NAMALWA (cell line): ENCODE measurements around the gene PARP11.

Experiments
- DNase-seq: peaks from one replicate; pipeline ENCODE4 v3.0.0-alpha.2; 2015; ENCODE audit warnings: low spot score

PARP11 gene, protein sequence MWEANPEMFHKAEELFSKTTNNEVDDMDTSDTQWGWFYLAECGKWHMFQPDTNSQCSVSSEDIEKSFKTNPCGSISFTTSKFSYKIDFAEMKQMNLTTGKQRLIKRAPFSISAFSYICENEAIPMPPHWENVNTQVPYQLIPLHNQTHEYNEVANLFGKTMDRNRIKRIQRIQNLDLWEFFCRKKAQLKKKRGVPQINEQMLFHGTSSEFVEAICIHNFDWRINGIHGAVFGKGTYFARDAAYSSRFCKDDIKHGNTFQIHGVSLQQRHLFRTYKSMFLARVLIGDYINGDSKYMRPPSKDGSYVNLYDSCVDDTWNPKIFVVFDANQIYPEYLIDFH

DNA sequence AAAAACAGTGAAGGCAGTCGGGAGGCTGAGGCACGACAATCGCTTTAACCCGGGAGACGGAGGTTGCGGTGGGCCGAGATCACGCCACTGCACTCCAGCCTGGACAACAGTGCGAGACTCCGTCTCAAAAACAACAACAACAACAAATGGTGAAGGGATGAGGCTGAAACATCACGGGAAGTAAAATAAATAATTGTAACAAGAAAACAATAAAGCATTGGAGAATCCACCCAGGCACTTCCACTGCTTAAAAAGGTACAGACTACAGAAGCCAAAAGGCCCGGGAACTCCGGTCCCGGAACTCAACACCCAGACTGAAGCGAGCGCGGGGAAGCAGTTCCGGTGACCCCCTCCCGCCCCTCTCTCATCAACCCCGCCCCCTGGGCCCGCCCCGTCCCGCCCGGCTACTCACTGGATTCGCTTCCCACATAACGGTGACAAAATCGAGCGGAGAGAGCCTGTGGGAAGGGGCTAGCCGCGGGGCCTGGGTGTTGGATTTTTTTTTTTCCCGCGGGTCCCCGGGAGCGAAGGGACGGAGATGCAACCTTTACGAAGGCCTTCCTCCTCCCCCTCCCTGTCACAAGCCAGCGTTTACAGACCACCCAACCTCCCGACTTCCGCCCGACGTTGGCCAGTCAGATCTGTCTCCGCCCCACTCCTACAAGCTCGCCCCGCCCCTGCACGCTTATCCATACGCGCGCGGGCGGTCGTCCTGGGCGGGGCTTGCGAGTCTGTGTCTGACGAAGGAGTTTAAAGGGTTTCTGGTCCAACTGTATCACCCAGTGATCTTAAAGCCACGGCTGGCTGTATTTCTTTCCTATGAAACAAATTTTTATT is at the start of gene PARP11:
TSS of gene PARP11 (minus strand) at position 600 of the 837 bp plus-strand sequence. CDS start at position 430, 170 bp downstream.
- peak; percentile 98 for DNase-seq

DNA sequence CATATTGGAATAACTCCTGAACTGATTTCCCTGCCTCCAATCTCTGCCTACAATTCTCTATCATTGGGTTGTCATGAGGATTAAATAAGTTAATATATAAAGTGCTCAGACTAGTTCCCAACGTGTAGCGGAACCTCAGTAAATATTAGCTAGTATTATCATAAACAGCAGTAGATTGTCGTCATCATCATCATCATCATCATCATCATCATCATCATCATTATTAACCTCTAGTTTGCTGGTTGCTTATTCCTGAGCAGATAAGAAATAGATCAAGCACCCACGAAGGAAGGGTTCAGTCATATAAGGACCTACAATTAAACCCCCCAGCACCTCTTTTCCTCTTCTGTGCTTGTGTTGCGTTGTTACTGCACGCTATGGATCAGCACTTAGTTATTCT is 48.8 kb upstream of the PARP11 start:
- DNase-seq = no peak

DNA sequence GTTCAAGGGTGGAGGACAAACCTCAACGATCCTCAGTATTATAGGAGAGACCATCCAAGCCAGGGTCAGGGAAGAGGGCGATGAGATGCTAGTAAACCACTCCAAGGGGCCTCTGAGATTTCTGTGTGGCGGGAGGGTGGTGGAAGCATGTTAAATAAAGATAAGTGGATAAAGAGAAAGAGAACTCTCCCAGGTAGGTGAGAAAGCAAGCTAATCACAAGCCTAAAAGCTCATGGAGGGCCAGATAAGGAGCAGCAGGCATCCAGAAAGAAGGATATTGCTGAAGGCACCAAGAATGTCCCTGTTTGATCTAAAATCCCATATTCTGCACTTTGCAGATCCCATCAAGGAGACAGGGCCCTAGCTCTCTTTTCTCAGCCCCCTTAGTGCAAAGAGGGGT is 48.3 kb upstream of the PARP11 start:
- DNase-seq = no peak

DNA sequence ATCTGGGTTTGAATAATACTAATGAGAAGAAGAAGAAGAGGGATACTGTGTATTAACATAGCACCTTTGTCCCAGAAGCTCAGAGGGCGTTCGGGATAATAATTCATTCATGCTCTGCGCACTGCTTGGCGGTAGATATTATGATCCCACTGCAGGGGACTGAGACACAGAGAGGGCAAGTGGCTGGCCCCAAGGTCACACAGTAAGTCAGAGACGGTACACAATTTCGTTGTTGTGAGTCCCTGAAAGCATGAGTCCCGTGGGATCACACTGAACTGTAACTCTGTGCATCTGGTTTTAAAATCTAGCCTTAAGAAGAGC is 47.9 kb upstream of the PARP11 start:
- no peak for DNase-seq

DNA sequence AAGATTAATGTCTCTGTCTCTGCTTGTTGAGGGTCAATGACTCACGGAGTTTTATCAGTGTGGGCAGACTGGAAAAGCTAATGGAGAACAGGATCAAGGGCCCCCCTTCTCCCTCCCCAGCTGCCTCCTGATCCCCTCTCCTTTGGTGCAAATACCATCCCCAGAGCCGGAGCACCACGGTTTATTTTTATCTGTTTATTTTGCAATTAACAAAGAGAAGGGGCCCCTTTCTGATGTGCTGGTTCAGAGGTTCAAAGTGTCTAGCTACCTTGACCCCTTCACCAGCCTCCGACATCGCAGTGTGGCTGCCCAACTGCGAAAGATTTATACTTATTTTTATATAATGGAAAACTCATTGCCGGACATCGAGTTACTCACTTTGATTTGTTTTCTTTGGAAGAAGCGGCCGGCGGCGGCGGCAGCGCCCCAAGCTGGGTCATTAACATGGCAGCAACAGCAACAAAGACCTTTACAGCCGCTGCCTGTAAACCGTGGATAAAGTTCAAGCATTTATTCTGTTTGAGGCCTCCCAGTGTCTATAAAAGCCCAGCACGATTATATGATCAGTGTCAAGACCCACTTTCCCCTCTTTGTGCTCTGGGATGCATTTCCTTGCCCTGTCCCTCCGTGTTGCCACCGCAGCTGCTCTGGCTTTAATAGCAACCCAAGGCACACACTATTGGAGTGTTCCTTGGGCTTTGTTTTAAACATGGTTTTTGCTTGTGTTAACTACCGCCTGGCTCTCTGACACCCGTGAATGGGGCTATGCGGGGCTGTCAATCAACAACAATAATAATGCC is 47.4 kb upstream of the PARP11 start:
- no peak for DNase-seq

DNA sequence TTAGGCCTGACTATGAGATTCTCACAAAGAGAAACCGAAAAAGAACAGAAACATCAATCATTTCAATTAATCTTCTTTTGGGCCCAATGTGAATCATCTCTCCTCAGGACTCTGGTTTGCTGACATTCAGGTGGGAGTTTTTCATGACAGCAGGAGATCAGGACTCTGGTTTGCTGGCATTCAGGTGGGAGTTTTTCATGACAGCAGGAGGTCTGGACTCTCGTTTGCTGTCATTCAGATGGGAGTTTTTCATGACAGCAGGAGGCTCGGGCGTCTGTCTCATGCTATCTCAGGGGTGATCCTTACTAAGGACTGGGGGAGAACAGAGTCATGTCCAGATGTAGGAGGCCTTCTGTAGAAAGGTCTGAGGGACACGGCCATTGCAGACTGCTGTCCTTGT is 40.1 kb upstream of the PARP11 start:
- no peak for DNase-seq

DNA sequence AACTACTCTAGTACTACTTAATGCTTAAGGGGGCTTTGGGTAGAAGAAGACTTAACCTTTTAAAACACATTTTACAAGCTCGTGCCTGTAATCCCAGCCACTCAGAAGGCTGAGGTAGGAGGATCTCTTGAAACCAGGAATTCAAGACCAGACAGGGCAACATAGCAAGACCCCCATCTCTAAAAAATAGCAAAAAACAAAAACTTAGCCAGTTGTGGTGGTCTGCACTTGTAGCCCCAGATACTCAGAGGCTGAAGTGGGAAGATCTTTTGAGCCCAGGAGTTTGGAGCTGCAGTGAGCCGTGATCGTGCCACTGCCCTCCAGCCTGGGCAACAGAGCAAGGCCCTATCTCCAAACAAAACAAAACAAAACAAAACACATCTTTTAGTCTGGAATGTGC is 39.7 kb upstream of the PARP11 start:
- no peak for DNase-seq

DNA sequence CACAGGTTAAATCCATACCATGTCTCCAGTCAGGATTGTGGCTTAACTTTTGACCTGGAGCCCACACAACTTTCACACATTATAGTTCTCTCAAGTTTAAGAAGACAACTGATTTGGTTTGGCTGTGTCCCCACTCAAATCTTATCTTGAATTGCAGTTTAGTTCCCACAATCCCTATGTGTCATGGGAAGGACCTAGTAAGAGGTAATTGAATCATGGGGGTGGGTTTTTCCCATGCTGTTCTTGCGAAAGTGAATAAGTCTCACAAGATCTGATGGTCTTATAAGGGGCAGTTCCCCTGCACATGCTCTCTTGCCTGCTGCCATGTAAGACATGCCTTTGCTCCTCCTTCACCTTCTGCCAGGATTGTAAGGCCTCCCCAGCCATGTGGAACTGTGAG is 38.2 kb upstream of the PARP11 start:
- no peak for DNase-seq

DNA sequence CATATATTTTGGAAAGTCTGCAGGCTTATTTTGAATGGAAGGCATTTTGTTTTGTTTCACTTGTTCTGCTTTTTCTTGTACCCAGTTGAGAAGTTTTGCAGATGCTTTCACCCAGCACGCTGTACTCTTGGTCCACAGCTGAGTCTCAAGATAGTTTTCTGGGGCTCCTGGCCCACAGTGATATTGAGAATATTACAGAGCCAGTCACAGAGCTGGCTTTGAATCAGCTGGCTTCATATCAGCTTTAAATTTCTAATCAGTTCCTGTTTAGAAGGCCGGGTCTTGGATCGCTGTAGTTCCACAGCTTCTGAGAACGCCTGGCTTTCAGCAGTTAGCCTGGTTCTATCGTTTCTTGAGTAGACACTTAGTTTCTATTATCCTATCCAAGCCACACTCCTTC is 32.5 kb upstream of the PARP11 start:
- DNase-seq = no peak

DNA sequence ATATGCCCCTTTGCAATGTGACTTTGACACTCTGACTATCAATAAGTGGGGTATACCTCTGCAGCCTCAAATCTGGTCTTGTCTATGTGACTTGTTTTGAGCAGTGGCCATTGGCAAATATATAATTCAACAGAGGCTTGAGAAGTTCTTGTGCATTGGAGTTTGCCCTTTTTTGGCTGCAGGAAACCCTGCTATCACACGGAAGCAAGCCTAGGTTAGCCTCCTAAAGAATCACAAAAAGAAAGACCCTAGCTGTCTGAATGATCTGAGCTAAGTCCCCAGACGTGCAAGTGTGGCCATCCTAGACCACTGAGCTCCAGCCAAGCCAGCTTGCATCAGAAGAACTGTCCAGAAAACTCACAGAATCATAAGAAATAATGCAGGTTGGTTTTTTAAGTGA is 31.8 kb upstream of the PARP11 start:
- no peak for DNase-seq

DNA sequence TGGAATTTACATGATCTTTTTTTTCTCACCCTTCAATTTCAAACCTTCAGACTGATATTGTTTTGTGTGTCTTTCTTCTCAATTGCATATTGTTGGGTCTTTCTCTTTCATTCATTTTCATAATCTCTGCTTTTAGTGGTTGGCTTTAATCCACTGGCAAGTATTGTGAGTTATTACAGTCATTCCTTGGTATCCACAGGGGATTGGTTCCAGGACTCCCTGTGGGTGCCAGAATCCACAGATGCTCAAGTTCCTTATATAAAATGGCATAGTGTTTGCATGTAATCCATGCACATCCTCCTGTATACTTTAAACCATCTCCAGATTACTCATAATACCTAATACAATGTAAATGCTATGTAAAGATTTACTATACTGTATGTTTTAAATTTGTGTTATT is 29.7 kb upstream of the PARP11 start:
- DNase-seq = no peak

DNA sequence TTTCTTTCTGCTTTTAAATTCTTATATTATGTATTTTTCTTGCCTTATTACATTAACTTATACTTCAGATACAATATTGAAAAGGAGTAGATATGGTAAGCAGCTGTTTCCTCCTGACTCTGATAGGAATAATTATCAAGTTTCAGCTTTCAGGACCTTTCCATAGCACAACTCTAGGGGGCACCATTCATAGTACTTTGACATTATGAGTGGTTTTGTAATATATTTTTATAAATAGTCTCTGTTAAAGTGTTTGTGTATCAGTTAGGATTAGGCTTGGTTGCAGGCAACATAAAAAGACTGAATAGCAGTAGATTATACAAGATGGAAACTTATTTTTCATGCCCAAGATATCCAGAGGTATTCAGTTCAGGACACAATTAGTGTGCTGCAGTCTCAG is 27.9 kb upstream of the PARP11 start:
- DNase-seq = no peak

DNA sequence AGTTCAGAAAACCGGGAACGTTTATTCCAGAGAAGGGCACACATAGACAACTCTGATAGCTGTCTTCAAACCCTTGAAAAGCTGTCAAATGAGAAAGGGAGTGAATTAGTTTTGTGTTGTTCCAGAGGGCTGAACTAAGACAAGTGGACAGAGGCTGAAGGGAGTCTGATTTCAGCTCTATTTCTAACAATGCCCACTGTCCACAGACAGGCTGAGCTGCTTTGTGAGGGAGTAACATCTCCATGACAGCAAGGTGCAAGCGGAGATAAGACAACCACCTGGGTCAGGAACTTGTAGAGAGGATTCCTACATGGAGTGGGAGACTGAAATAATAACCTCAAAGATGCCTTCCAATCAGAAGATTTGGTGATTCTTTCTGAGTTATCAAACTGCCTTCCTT is 25.6 kb upstream of the PARP11 start:
- no peak for DNase-seq

DNA sequence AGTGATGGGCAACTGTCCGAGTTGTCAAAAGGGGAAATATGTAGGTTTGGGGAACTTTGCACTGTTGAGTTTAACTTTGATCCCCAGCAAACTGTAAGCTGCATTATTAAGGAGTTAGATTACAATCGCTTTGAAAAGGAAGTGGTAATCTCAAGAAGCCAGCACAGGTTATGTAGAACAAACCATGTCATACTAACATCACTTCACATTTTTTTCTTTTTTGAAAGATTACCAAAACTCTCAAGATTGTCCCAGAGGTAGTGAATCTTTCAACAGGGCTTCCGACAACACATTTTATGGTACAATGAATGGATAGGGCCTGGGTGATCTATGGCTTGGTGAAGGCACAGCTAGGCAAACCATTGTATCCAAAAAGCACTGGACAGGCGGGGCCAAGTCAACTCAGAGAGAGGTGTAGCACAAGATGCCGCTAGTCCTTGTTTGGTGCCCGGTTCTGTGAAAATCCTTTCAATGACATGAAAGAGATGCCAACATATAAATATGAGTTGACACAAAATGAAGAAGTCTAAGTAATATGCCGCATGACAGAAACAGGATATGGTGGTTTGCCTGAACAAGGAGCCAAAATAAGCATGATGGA is 24.3 kb upstream of the PARP11 start:
- no peak for DNase-seq

DNA sequence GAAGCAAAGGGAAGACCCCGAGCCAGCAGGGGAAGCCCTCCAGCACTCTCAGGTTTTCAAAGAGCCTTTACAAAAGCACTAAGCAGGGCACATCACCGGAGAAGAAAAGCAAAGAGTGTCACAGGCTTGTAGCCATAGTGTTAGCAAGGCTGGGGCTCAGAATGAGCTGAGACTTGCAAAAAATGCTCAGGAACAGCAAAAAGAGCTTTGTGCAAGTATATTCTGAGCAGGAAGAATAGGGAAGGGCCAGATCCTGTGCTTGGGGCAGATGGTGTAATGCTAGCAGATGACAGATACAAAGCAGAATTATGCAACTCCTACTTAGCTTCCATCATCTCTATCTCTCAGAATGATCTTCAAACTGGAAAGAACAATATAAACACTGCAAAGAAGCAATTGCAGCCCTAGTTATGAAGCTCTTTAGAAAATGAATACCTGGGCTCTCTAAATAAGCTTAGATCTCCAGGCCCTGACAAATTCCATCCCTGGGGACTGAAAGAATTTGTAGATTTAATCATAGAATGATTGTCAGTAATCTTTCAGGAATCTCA is 23.7 kb upstream of the PARP11 start:
- DNase-seq = no peak

DNA sequence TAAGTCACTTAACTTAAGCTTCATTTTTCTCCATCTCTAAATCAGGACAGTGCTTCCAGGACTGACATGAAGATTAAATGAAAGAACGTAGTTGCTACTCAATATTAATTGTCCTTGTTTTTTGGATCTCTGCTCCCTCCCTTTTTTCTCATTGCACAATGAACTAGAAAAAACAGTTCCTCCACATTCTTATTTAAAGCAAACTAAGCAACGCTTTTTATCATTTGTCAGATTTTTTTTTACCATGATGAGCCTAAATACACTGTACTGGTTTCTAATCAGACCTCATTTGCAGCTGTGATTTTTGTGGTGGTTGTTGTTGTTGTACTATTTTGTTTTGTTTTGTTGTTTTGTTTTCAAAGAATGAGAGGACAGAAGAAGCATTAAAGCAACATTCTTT is 23.2 kb upstream of the PARP11 start:
- DNase-seq = no peak

DNA sequence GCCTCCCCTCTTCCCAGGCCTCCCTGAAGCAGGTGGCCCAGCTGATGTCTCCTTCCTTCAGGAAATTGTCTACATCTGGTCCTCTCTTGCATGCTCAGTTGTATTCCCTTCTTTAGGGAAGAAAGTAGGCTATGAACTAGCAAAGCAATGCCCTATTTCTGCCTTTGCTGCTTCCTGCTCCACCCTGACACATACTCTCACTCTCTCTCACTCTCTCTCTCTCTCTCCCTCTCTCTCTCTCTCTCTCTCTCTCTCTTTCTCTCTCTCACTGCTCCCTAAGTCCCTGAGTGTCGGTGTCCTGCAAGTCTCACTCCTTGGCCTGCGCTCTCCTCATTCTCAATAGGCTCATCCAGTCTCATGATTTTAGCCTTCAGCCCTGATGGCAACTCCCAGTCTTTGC is 19.4 kb upstream of the PARP11 start:
- DNase-seq = no peak

DNA sequence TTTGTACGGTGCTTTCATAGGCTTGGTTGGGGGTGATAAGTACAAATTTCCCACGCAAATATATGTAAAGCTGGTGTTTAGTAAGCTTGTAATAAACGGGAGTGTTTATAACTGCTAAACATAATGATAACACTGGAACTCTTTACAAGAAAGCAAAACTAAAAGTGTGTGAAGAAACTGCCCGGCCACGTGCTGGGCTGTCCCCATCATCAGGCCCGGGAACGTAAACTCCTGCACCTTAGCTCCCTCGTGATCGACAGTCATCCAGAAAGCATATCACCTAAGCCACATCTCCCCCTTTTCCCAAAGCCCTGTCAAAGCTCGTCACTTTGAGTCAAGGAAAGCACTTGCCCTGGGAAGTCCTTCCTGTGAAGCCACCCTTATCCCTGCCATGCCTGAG is 18.0 kb upstream of the PARP11 start:
- DNase-seq = no peak

DNA sequence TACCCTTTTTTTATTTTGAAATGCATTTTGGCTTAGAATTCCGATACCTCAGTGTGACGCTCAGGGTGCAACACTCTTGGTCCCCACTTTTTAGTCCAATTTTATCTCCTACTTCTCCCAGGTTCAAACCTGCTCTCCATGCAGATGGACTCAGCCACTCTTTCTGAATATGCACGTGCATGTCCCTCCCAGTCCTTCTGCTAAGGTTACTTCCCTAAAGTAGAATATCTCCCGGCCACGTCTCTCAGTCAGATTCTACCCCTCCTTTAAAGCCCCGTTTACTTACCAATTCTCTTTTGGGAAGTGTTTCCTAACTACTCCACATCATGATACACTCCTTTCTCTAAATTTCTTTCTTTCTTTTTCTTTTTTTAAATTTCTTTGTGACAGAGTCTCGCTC is 15.5 kb upstream of the PARP11 start:
- DNase-seq = no peak

DNA sequence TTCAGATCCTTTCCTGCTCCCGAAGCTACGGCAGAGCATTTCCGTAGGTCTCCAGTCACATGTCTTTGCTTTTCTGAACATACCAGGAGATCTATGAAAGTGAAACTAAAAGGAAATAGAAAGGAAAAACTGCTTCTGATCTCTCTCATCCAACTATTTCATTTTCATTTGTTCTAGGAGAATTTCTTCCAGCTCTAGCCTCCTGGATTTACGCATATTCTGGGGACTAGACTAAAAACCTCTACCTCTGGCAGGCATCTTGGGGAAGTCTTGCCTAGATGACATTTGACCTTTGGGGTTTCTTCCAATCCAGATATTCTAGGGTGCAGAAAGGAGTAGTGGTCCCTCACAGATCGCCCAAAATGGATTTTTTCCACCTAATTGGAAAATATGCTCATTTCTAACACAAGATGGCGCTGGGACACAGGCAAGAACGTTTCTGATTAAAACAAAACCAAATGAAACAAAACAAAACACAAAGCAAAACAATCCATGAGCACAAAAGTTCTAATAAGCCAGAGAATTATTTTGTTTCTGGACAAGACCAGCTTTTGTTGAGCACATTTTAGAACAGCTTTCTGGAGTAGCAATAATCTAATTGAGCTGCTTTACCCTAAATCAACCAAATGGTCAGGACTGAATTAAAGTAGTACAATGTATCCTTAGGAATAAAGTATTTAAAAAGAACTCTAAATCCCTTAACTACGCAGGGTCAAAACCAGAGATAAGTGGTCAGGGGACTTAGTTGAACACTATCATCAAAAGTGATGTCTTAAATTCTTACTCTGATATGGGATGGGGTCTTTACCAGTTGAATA is 12.3 kb upstream of the PARP11 start:
- DNase-seq = peak; percentile 72

DNA sequence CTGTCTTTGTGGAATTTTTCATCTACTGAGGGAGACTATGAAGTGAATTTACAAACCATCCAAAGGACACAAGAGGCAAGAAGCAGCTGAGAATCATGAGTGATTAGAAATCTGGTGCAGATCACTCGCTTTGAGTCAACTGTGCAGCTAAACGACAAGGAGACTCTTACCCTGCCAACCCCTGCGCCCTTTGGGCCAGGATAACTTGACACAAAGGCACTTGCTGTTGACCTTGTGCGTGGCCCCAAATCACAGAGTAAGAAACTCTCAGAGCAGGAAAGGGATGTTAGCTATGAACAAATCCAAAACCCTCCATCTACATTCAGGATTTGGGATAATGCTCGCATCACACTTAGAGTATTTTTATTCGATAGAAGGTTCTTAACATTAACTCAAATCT is 11.5 kb upstream of the PARP11 start:
- DNase-seq = no peak
